AG09319 (cell line): ENCODE results near the gene CDC37L1.

Source experiments
- DNase-seq: peaks from one replicate; pipeline ENCODE4 v3.0.0-alpha.2; 2010; ENCODE audit warnings: low read depth; ENCODE audit errors: extremely low read depth
- CTCF ChIP-seq: IDR thresholded peaks from 2 replicates; pipeline ENCODE4 v1.5.1; 2011; ENCODE audit warnings: low read depth, mild to moderate bottlenecking, inconsistent platforms, low read length, moderate library complexity

CDC37L1 gene

GRCh38 chr9:4713849-4714248, 34.5 kb downstream of the CDC37L1 start:
- no peak for TF ChIP-seq CTCF
- DNase-seq: no peak

DNA sequence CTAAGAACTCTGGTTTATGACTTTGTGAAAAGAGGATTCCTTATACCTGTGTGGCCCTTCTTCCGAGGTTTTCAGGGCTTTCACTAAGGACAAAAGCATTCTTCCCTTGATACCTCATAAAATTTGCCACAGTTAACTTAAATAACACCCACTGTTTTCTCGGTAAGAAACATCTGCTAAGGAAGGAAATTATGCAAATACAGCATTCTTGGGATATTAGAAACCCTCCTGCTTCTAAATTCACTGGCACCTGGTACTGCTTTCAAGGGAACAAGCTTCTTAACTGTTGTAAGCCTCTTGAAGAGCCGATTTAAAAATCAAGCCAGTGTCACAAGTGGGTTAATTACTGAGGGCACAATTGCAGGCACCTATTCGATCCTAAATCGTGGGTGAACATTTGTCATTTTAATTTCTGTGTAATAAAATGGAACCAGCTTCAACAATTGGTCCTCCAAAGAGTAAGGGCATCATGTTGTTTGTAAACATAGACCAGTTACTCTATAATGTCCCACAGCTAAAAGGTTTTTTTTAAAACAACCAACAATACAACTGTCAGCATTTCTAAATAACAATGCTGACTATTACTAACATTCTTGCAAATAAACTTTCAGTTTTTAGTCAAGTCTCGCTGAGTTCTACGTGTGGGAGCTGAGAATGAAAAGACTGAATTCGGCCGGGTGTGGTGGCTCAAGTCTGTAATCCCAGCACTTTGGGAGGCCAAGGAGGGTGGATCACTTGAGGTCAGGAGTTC, 35.1 kb downstream of the CDC37L1 start:
- TF ChIP-seq CTCF: no peak
- DNase-seq: no peak

DNA sequence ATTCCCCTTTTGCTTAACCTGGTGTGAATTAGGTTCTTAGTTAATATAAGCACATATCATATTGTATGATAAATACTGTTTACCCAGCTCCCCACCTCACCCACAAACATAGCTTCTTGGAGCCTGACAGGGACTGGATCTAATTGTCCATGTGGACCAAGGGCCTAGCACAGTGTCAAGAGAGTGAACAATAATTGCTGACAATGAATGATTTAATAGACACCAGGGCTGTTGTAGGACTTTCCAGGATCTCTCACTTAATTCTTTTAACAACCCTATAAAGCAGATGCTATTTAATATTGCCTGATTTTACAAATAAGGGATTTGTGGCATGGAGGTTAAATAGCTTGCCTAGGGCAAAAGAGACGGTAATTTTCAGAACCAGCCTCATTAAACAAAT, 36.8 kb downstream of the CDC37L1 start:
- DNase-seq: no peak
- TF ChIP-seq CTCF: no peak

GRCh38 chr9:4717815-4718214, 38.4 kb downstream of the CDC37L1 start:
- DNase-seq: no peak
- no peak for TF ChIP-seq CTCF

- no peak for DNase-seq
- TF ChIP-seq CTCF: no peak
Observed at GRCh38 chr9:4718911-4719310, 39.5 kb downstream of the CDC37L1 start.

DNA sequence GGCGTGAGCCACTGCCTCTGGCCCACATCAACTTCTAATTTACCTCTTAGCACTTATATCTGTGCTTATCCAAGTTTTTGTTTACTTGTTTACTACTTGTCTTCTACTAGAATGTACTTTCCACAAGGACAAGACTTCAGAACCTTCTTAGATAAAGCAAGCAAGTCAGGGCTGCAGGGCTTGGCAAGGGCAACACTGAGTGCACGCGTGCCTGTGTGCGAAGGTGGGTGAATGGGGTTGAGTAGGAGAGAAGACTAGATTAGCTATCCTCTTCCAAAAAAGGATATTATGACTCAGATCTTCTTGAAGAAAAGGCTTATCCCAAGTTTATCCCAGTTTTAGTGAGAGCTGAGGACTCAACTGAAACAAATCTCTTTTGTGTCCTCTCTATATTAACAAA, 42.4 kb downstream of the CDC37L1 start:
- TF ChIP-seq CTCF: no peak

DNA sequence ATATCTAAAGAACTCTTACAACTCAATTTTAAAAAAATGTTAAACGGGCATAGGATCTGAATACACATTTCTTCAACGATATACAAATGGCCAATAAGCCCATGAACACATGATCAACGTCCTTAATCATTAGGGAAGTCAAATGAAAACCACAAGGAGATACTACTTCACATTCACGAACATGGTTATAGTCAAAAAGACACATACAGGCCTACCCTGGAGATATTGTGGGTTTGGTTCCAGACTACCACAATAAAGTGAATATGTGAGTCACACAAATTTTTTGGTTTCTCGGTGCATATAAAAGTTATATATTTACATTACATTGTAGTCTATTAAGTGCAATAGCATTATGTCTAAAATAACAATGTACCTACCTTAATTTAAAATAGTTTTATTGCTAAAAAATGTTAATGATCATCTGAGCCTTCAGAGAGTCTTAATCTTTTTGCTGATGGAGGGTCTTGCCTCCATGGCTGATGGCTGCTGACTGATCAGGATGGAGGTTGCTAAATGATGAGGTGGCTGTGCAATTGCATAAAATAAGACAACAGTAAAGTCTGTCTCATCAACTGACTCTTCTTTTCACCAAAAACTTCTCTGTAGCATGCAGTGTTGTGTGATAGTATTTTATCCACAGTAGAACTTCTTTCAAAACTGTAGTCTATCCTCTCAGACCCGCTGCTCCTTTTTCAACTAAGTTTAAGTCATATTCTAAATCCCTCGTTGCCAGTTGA, 46.5 kb downstream of the CDC37L1 start:
- DNase-seq: no peak
- TF ChIP-seq CTCF: no peak

More for the DNA sequence above, 42.4 kb downstream of the CDC37L1 start:
- DNase-seq: no peak
